ENCODE data around the gene GHSR. TPM values are rescaled to one million over a fixed set of nuclear protein-coding genes. Genes with fewer than 3 reads are reported as not detected.

Gene GHSR
- total RNA-seq, 4 donors from 2014 or later = not detected

- Histone ChIP-seq H3K4me3 (no peak overlapping the region), H3K27me3 (peaks cover 7% of the 10 kb centered on the region), H3K36me3 (no peaks in the 10 kb centered on the region), H3K9me3 (peaks cover under 1 to 7% of the 10 kb centered on the region in 2 donors), H3K27ac (no peak overlapping the region), H3K4me1 (peaks cover 0 to 6% (median 5%) of the 10 kb centered on the region in 4 donors)
- TF ChIP-seq POLR2A (IDR thresholded peaks at IDR 0.05) = no peak
- no peak for TF ChIP-seq CTCF (IDR thresholded peaks at IDR 0.05)
- TF ChIP-seq POLR2AphosphoS5 (IDR thresholded peaks at IDR 0.05) = no peak
- TF ChIP-seq EP300 (IDR thresholded peaks at IDR 0.05; ENCODE audit: low read depth) = no peak
- no peak for DNase-seq
- in situ Hi-C loops (cut with MboI; ENCODE audit: low pct_ligation_motif_present in 1 of 4, low pct_unique_long_range_greater_than_20kb in 1 of 4, low sequenced_read_pairs in 3 of 4) (no loop called here), intact Hi-C loops (cut with DNase I; ENCODE audit: low total_unique reads) (no loop called here)
Measured at GRCh38 chr3:172437713-172438112, 10.5 kb downstream of the GHSR start.

GRCh38 chr3:172415323-172415722, 32.9 kb downstream of the GHSR start:
- Histone ChIP-seq H3K4me3 (no peak overlapping the region), H3K36me3 (no peaks in the 10 kb centered on the region), H3K9me3 (peaks cover 0 to 3% of the 10 kb centered on the region in 2 donors), H3K27ac (no peak overlapping the region), H3K4me1 (no peaks in the 10 kb centered on the region), H3K27me3 (no peaks in the 10 kb centered on the region)
- no peak for DNase-seq
- TF ChIP-seq POLR2AphosphoS5 (IDR thresholded peaks at IDR 0.05) (no peak), EP300 (IDR thresholded peaks at IDR 0.05; ENCODE audit: low read depth) (no peak), CTCF (IDR thresholded peaks at IDR 0.05) (no peak), POLR2A (IDR thresholded peaks at IDR 0.05) (no peak)
- intact Hi-C loops (cut with DNase I; ENCODE audit: low total_unique reads) = no loop called here
- WGBS, 2 donors (ENCODE audit: low coverage in 1 of 2) = 80 to 87% methylated on average over 2 to 5 of the region's 5 CpGs
- in situ Hi-C loops (cut with MboI; ENCODE audit: low pct_ligation_motif_present in 1 of 4, low pct_unique_long_range_greater_than_20kb in 1 of 4, low sequenced_read_pairs in 3 of 4) = no loop called here

GRCh38 chr3:172411478-172411947, 36.7 kb downstream of the GHSR start:
- Histone ChIP-seq H3K27me3 (no peaks in the 10 kb centered on the region), H3K36me3 (no peaks in the 10 kb centered on the region), H3K4me3 (no peak overlapping the region), H3K4me1 (no peaks in the 10 kb centered on the region), H3K9me3 (no peaks in the 10 kb centered on the region), H3K27ac (no peak overlapping the region)
- intact Hi-C loops (cut with DNase I; ENCODE audit: low total_unique reads) = no loop called here
- no peak for DNase-seq
- 91 to 100% methylated on average over 2 to 4 of the region's 6 CpGs for WGBS, 2 donors (ENCODE audit: low coverage in 1 of 2)
- in situ Hi-C loops (cut with MboI; ENCODE audit: low pct_ligation_motif_present in 1 of 4, low pct_unique_long_range_greater_than_20kb in 1 of 4, low sequenced_read_pairs in 3 of 4) = no loop called here
- TF ChIP-seq POLR2AphosphoS5 (IDR thresholded peaks at IDR 0.05) (no peak), POLR2A (IDR thresholded peaks at IDR 0.05) (no peak), CTCF (IDR thresholded peaks at IDR 0.05) (no peak), EP300 (IDR thresholded peaks at IDR 0.05; ENCODE audit: low read depth) (no peak)

- in situ Hi-C loops (cut with MboI; ENCODE audit: low pct_ligation_motif_present in 1 of 4, low pct_unique_long_range_greater_than_20kb in 1 of 4, low sequenced_read_pairs in 3 of 4) (no loop called here), intact Hi-C loops (cut with DNase I; ENCODE audit: low total_unique reads) (no loop called here)
- Histone ChIP-seq H3K4me3 (no peak overlapping the region), H3K9me3 (no peaks in the 10 kb centered on the region), H3K27me3 (no peaks in the 10 kb centered on the region), H3K27ac (no peak overlapping the region), H3K4me1 (no peaks in the 10 kb centered on the region), H3K36me3 (no peaks in the 10 kb centered on the region)
- 84% methylated on average over 12 of the region's 13 CpGs; no CpG with 5 or more reads in 1 of the 2 donors for WGBS, 2 donors (ENCODE audit: low coverage in 1 of 2)
- TF ChIP-seq EP300 (IDR thresholded peaks at IDR 0.05; ENCODE audit: low read depth) (no peak), POLR2A (IDR thresholded peaks at IDR 0.05) (no peak), POLR2AphosphoS5 (IDR thresholded peaks at IDR 0.05) (no peak), CTCF (IDR thresholded peaks at IDR 0.05) (no peak)
- DNase-seq = no peak
Measured at GRCh38 chr3:172410702-172411477, 37.4 kb downstream of the GHSR start.
